Cortex of kidney (tissue), 1 donor: Measurements from ENCODE around the gene DAW1.

Source experiments
- DNase-seq: peaks from one replicate; lab custom pipeline; 2025; lab: John Stamatoyannopoulos, UW

DAW1 gene

DNA sequence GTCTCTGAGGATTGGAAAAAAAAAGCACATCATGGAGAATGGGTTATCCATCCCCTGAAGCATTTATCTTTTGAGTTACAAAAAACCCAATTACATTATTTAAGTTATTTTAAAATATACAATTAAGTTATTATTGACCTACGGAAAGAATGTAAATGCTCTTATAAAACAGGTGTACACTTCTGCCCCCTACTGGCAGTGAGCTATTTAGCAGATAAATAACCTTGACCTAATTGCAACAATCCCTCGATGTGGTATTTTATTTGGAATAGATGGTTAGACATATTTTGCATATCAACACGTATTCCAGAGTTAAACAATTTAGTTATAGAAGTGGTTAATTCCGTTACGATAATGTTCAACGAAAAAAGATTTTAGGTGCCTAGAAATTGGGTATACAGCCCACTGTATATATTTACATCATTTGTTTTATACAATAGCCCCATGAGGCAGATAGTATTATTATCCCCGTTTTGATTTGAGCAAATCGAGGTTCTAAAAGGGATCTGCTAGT lies 9.1 kb upstream of the DAW1 start:
- no peak for DNase-seq

DNA sequence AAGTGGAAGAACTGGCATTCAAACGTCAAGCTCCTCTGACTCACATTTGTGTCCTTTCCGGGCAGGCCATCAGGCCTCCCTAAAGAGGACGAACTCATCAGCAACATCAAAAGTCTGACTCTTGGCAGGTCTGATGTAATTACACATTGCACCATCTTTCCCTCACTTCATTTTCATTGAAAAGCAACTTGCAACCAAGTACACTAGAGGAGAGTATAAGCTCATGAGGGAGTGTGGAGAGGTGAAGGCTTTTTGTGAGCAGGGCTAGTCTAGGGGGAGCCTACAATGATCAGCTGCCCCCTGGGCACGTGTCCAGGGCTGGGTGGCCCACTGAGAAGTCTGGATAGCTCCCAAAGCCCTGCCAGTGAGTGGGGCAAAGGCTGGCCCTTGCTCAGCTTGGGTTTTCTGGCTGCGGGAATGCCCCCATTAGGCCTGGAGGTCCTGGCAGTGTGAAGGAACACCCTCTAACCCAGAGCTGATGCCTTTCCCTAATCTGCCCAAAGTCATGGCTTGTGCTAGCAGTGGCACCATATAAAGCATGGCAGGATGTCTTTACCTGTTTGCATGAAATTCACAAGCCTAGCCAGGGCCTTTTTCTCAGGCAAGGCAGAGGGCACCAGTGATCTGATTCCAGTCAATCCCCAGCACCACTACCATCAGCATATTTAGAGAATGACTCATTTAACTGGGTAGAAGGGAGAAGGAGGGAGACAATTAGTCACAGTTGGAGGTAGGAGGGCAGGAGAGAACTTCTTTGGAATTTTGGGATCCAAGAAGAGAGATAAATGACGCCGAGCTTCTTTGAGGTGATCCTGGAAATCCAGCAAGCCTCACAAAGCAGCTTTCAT lies 8.5 kb upstream of the DAW1 start:
- DNase-seq, result no peak

DNA sequence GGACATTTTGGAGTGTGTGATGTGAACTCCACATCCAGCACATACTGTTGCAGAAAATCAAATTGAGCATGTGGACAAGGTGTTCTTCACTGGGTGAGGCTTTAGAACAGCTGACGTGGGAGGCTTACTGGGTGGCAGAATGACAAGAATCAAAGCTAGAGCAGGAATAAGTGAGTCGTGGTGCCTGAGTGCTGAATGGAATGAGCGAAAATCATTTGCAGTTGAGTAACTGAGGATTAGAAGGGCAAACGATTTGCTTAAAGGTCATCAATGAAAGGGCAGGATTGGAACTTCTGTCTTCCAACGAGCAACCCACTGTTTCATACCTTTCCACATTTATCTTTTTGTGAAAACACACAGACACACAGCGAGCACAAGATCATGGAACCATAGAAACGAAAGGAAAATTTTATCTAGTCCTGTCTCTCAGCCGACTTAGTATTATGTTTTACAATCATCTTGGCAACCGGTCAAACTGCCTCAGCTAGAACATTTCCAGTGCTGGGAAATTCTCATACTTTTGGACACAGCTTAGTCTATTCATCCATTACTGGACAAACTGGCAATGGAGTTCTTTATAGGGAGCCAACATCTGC lies 7.2 kb upstream of the DAW1 start:
- no peak for DNase-seq

DNA sequence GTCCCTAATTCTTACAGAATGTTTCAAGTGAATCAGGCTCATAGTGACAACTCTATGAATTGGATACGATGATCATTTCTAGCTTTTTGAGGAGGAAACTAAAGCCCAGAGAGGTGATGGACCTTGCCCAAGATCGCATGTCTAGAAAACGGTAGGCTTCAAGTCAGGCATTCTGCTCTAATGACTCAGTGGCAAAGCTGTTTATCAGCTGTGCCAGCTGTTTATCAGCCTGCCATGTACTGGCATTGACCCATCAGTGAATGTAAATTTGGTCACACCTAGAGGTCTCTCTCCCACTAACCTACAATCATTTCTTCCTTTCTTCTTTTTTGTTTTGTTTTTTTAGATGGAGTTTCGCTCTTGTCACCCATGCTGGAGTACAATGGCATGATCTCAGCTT lies 6.1 kb upstream of the DAW1 start:
- DNase-seq, result no peak

DNA sequence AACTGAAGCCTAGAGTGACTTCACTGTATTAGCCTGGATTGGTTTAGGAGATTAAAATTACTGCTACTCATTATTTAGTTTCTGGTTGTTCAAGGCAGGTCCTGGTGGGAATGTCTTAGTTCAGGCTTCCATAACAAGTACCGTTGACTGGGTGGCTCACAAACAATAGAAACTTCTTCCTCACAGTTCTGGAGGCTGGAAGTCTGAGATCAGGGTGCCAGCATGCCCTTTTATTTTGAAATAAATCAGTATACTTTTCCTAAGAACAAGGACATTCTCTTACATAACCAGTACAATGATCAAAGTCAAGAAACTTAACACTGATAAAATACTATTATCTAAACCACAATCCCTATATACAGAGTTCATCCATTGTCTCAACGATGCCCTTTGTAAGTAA lies 4.0 kb upstream of the DAW1 start:
- no peak for DNase-seq

DNA sequence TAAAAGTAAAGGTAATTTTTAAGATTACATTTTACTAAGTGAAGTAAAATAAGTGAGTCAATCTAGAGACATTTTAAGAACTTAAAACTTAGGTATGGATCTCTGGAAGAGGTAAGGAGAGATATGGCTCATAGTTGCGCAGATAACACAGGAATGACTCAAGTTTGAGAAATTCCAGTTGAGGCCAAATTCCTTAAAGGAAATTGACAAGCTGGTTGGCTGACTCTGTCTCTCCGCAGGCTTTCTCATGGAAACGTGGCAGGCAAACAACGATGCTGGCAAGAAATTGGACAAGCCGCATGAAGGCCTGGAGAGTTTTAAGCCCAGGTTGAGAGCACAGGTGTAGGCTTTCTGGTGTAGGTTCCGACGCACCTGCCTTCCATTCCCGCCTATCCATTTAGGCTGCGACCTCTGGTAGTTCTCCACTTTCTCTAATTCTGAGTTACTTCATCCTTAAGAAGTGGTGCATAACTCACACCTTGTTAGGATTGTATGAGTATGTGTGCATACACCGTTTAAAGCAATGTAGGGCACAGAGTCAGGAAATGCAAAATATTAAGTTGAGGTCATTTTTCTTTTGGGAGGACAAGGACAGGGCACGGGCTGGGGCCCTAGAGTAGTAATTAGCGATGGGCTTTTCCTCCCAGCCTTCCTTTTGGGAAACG lies 589 bp upstream of the DAW1 start:
- DNase-seq, result no peak

DNA sequence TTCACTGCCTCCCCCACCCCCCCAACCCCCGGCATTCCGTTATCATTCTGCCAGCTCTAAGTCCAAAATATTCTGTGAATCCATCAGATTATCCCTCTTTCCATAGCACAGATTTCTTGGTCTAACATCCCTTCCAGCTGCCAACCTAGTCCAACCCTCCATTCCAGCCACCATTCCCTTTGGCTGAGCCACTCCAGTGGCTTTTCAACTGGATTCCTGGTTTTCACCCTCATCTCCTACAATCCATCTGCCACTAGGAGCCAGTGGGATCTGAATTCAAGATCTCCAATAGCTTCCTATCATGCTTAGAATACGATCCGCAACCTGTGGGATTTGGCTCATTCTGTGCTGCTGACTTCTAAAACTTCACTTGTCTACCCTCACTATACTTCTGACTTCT lies 1.2 kb downstream of the DAW1 start:
- no peak for DNase-seq

DNA sequence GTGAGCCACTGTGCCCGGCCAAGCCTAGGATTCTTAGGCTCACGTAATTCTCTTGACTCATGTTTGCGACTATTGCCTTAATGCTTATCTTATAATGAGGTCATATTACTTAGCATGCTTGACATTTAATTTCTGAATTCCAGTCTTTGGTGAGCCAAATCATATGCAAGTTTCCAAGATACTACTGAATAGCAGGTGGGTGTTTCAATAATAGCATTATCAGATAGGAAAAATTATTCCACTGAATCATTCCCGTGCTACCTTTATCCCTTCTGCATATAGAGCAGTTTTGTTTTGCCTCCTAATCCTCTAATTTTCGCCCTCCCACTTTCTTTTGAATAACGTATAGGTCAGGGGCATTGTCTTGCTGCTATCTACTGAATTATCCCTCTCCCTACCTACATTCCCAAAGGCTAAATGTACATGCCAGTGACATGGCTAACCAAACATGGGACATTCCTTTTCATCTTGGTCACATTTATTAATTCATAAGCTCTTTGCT lies 4.9 kb downstream of the DAW1 start:
- no peak for DNase-seq

DNA sequence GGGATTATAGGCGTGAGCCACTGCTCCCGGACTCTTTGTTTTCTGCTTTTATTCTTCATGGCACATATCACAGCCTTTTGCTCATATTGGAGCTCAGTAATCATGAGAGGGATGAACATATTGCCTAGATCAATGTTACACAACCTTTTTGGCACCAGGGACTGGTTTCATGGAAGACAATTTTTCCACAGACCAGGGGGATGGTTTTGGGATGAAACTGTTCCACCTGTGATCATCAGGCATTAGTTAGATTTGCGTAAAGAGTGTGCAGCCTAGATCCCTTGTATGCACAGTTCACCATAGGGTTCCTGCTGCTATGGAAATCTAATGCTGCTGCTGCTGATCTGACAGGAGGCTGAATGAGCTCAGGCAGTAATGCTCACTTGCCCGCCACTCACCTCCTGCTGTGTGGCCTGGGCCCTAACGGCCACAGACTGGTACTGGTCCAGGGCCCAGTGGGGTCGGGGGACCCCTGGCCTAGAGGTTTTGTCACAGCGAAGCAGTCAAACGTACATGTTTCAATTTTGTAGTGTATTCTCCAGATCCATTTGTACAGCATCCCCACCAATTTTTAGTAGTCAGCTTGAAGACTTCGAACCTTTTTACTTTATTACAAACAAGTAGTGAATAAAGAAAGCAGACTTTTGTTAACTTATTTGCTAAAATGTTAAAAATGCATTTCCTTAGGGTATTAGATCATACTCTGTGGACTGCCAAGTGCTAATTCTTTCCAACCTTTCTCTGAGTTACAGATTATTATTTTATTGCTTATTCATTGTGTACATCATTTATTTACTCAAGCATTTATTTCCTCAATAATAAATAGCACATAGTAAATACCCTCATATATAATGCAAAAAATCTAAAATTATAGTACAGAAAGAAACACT lies 6.2 kb downstream of the DAW1 start:
- DNase-seq, result no peak

DNA sequence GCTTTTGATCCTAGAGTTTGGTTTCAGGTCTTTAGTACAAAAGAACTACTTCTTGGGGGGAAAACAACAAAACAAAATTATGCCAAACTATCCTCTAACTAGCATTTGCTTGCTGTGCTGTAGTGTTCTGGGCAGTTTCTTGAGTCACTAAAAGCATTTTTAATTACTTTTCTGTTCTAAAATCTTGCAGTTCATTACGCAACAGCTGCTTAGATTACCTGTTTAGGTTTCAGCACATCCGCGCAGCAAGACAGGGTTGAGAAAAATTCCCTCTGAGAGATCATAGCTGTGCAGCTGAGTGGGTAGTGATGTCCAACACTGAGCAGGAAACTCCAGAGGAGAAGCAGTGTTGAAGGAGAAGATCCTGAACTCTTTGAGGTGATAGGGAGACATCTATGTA lies 9.0 kb downstream of the DAW1 start:
- no peak for DNase-seq

DNA sequence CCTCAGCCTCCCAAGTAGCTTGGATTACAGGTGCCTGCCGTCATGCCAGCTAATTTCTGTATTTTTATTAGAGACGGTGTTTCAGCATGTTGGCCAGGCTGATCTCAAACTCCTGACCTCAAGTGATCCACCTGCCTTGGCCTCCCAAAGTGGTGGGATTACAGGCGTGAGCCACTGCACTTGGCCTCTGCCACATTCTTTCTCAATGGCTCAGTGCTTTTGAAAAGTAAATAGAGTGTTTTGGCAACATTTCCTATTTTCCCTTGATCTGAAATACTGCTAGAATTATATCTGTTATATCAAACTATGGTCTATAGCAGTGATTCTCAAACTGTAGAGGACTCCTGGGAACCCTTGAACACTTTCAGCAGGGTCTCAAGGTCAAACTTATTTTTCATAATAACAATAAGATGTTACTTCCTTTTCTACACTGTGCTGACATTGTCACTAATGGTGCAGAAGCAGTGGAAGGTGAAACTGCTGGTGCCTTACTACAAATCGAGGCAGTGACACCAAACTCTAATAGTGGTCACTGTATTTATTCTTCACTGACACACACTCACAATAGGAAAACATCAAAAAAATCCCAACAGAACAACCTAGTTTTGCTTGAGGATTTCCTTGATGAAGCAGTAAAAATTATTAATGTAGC lies 10.6 kb downstream of the DAW1 start:
- DNase-seq, result no peak

DNA sequence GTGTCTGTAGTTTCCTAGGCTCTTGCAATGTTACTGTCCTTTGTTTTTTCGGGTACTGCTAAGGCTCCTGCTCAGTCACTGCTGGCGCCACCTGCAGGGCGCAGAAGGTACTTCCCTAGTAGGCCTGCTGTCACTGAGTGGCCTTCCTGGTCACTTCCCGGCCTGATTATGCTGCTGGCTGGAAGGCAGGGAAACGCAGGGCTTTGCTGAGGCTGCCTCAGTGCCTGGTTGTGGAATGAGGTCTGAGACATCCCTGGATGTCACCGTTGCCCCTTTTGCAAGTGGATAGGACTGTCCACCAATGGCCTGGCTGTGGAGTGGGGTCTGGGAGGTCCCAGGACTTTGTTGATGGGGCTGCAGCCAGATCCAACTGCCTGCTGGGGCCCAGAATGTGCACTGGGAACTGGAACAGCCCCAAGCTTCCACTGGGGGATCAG lies 13.1 kb downstream of the DAW1 start:
- no peak for DNase-seq

DNA sequence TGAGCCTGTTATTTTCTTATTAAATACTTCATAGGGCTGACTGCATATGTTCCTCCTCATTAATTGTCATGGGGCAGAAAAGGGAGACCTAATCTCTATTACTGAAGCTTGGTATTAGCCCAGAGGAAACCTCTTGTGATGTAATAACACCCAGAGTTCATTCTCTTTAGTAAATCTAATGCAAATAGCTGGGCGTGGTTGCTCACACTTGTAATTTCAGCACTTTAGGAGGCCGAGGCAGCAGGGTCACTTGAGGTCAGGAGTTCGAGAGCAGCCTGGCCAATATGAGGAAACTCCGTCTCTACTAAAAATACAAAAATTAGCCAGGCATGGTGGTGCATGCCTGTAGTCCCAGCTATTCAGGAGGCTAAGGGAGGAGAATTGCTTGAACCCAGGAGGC lies 14.7 kb downstream of the DAW1 start:
- no peak for DNase-seq

DNA sequence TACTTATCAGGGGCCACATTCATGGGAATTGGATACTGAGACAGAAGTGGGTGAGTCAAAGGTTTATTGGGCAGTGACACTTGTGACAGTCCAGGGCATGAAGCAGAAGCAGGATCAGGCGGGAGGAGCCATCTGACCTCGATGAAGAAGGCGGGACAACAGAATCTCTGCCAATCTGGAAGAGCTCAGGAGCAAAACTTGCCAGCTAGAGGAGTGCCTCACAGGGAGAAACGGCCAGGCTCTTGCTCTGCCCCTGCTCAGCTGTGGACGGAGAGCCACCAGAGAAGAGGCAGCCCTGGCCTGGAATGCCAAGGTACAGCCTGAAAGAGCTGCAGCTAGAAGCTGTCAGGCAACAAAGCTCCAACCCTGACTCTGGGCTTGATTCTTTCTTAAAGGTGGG lies 16.9 kb downstream of the DAW1 start:
- no peak for DNase-seq

DNA sequence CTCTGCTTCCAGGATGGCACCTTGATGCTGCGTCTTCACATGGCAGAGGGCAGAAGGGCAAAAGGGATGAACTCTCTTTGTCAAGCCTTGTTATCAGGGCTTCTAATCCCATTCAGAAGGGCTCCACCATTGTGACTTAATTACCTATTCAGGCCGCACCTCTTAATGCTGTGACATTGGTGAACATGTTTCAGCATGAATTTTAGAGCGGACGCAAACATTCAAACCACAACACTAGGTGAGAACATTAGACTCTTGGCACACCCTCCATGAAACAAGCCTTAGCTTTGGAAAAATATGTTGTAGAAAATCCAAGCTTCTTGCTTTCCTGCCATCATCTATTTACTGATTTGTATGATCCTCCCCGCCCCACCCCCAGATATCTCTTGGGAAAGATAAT lies 17.9 kb downstream of the DAW1 start:
- DNase-seq, result no peak

DNA sequence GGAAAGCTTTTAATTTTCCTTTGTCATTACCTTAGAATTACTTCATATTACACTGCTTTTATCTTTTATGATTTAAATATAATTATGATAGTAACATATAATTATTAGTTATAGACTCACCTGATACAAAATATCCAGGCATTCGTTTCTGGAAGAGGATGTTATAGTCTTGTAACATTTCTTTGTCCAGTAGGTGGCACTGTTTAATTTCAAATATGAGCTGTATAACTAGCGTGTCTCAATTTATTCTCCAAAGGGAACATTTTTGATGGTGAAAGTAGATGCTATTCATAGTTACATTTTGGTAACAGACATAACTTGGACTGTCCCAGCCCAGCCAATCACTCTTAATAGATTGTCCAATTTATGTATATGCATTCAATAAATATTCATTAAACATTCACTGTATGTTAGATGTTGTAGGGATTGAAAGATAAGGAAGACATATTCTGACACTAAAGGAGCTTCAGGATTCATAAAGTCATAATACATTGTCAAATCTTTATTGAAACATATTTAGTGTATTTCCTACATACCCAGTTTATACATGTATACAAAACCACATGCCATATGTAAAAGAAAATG lies 19.2 kb downstream of the DAW1 start:
- DNase-seq, result no peak

DNA sequence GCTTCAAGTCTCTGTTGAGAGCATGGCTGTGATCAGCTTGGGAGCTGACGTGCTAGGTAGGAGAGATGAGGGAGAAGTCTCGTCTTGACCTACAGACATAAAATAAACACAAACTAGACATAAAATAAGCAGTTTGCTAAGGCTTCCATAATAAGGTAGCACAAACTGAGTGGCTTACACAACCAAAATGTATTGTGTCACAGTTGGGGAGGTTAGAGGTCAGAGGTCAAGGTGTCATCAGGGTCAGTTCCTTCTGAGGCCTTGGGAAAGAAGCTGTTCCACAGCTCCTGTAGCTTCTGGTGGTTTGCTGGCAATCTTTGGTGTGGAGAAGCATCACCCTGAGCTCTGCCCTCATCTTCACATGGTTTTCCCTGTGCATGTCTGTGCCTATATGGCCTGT lies 20.2 kb downstream of the DAW1 start:
- no peak for DNase-seq

DNA sequence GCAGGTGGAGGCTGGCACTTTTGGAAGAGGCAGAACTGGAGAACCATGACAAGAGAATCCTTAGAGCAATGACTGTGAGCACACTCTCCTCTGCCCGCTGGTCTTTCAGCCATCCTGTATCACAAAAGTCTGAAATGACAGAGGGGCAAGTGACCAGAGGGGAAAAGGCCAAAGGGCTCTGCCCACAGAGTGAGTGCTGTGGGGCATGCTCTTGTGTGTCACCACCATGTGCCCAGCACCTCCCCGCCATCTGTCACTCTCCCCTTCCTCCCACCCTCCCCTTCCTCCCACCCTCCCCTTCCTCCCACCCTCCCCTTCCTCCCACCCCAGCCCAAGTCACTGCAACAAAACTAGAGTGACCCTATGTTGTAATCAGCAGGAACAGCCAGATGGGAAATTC lies 31.9 kb downstream of the DAW1 start:
- DNase-seq, result no peak

DNA sequence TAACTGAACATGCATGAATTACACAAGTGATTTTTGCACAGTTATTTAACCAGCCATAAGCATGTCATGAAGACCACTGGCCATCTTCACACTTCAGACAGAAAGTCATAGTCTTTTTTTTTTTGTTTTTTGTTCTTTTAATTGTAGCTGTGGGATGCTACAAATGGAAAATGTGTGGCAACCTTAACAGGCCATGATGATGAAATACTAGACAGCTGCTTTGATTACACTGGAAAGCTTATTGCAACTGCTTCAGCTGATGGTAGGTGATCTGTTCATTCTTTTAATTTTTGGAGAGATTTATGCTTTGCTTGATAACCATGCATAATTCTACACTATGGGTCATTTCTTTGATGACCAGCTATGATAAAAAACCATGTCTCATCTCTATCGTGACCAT lies 35.6 kb downstream of the DAW1 start:
- DNase-seq, result no peak

DNA sequence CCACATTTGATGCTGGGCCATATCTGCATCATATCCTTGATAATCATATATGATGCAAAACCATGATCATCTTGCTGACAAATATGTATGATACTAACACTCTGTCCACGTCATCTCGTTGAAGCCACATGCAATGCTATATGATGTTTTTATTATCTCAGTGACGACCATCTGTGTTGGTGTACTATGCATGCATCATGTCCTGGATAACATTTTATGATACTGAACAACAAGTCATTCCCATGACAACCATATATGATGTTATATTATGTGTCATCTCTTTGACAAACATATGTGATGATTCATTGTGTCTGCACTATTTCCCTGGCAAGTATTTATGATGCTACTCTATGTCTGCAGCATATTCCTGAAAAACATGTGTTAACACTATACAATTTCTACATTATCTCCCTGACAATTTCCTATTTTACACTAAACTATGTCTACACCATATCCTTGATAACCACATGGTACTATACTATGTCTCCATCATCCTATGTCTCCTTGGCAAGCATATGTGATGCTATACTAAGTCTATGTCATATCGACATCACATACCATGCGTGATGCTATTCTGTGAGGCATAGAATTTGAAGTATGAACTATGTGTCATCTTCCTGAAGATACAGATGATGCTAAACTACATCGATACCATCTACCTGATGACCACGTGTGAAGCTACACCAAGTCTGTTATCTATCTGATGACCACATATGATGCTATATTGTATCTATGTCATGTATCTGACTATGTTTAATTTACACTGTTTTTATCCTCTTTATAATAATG lies 37.0 kb downstream of the DAW1 start:
- no peak for DNase-seq
